ENCODE data around the gene TLE2. TPM values are rescaled to one million over a fixed set of nuclear protein-coding genes. Genes with fewer than 3 reads are reported as not detected.

The TLE2 gene
- under 0.01 and 0.28 TPM in 2 replicates for total RNA-seq (2012; rRNA removed)
- 0.41 and 0.72 TPM in 2 replicates for polyA plus RNA-seq (2012; rRNA removed)
- polyA plus RNA-seq (2012; cell fraction: cytosol; rRNA removed), result 0.42 and 0.45 TPM in 2 replicates
- 3.8 and 3.9 TPM in 2 replicates for polyA plus RNA-seq (2012; cell fraction: nucleus; rRNA removed; ENCODE audit: low replicate concordance)
- percentile 10 among the genes with signal in this experiment for Bru-seq, nascent RNA
- BruChase-seq, experiment 1, labeled RNA remaining after a 6-hour chase, result percentile 22 among the genes with signal in this experiment
- BruChase-seq, experiment 2, labeled RNA remaining after a 2-hour chase, result percentile 19 among the genes with signal in this experiment
- long read RNA-seq, partial matches to known transcripts, result 0 of 1 reads
- long read RNA-seq, other reads (novel, unspliced or antisense), result 1 of 1 reads

DNA sequence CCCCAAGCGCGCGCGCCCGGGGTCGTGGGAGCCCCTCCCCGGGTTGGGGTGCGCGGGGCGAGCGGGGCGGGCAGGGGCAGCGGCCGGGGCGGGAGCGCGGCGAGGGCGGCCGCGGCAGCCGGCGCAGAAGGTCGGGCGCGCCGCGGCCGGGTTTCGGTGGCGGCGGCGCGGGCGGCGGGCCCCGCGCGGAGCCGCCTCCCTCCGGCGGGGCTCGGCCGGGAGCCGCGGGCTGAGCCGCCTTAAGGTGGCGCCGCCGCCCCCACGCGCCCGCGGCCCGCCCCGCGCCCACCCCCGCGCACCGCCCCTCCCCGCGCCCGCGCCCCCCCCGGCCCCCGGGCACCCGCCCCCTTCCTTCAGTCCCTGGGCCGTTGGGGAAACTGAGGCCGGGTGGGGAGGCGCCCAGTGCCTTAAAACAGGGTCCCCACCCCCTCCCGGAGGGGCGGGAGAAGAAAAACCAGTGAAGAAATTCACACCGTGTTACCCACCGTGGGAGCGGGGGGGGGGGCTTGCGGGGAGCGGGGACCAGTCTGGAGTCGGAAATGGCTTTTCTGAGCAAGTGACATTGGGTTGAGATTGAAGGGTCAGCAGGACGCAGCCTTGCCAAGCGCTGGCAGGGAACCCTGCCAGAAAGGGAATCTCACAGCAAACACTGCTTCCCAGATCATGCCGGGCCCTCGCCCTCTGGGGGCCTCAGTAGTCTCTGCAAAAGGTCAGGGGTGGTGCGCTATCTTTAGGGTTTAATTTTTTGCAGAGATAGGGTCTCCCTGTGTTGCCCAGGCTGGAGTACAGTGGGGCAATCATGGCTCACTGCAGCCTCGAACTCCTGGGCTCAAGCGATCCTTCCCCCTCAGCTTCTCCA is at the start of gene TLE2:
TSS of gene TLE2 (minus strand) at position 216 of the 859 bp plus-strand sequence. CDS start 376 bp downstream, outside the sequence.
- WGBS, 2 experiments (ENCODE audit: extremely low coverage in 2 of 2, insufficient read length in 1 of 2), result 1% methylated on average over 18 of the region's 85 CpGs; no CpG with 5 or more reads in 1 of the 2 experiments
- no peak within 1 kb of the TSS for H2BK5ac ChIP-seq (ENCODE audit: low read depth, low read length, poor library complexity, severe bottlenecking)
- in situ Hi-C loops (cut with MboI; ENCODE audit: low sequenced_read_pairs), result no loop called here
- H2AFZ ChIP-seq (replicated peaks; ENCODE audit: low read length, poor library complexity), result no peak within 1 kb of the TSS
- no peak within 1 kb of the TSS for H2BK120ac ChIP-seq (ENCODE audit: low read depth, low read length)
- H2AK5ac ChIP-seq (ENCODE audit: low read depth, low read length), result no peak within 1 kb of the TSS
- peaks cover 60% of the 10 kb centered on the region for H3K27me3 ChIP-seq (ENCODE audit: control insufficient read depth, insufficient read depth, low read length)
- no TSS peak for BruUV-seq (replicated peaks)
- H3K4me1 ChIP-seq (ENCODE audit: control insufficient read depth, insufficient read depth, low read length), result no peaks in the 10 kb centered on the region; the same call in 1 of the 2 replicates
- no peaks in the 10 kb centered on the region for H3K79me1 ChIP-seq (ENCODE audit: low read depth in 1 of 2, low read length in 2 of 2)
- no peaks in the 10 kb centered on the region for H4K20me1 ChIP-seq (ENCODE audit: insufficient read depth, low read length)
- no peak within 1 kb of the TSS for H3K18ac ChIP-seq (ENCODE audit: low read depth, low read length)
- TF ChIP-seq MAZ (IDR thresholded peaks at IDR 0.05; ENCODE audit: borderline replicate concordance, low read depth, low read length) (no peak), POLR2A (IDR thresholded peaks at IDR 0.05; ENCODE audit: low read depth, low read length) (no peak), FOS (IDR thresholded peaks at IDR 0.05; ENCODE audit: low read depth, low read length) (no peak), RCOR1 (IDR thresholded peaks at IDR 0.05; ENCODE audit: insufficient replicate concordance, low read length) (no peak), SMC3 (IDR thresholded peaks at IDR 0.05; ENCODE audit: low read depth, low read length) (no peak), MXI1 (IDR thresholded peaks at IDR 0.05; ENCODE audit: borderline replicate concordance, low read depth, low read length) (no peak), NFE2L2 (IDR thresholded peaks at IDR 0.05; ENCODE audit: low read depth, low read length) (no peak)
- TF ChIP-seq, protein P1, sequence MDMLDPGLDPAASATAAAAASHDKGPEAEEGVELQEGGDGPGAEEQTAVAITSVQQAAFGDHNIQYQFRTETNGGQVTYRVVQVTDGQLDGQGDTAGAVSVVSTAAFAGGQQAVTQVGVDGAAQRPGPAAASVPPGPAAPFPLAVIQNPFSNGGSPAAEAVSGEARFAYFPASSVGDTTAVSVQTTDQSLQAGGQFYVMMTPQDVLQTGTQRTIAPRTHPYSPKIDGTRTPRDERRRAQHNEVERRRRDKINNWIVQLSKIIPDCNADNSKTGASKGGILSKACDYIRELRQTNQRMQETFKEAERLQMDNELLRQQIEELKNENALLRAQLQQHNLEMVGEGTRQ (IDR thresholded peaks at IDR 0.05; ENCODE audit: low read depth, low read length), result no peak
- ChIA-PET POLR2A (ENCODE audit: unreplicated experiment) (no interaction called here), CTCF (no interaction called here)
- peak within 1 kb of the TSS; percentile 50 for H3K4me2 ChIP-seq (ENCODE audit: low read depth, low read length)
- intact Hi-C loops (cut with micrococcal nuclease), result no loop called here
- ATAC-seq (ENCODE audit: low read depth) (peak; percentile 77), DNase-seq (no peak)
- no peak within 1 kb of the TSS for H3K14ac ChIP-seq (replicated peaks; ENCODE audit: low read depth, low read length)
- H4K5ac ChIP-seq (ENCODE audit: low read depth, low read length), result no peak within 1 kb of the TSS
- no peak within 1 kb of the TSS for H2AK9ac ChIP-seq (replicated peaks; ENCODE audit: low read depth, low read length, poor library complexity)
- H3K4me3 ChIP-seq (ENCODE audit: insufficient read depth, low read depth, low read length), result peak within 1 kb of the TSS; percentile 39
- no peak within 1 kb of the TSS for H3K27ac ChIP-seq (ENCODE audit: insufficient read depth, low read length)
- H3K36me3 ChIP-seq (ENCODE audit: control insufficient read depth, insufficient read depth, low read length), result no peaks in the 10 kb centered on the region
- no peak within 1 kb of the TSS for H3K9ac ChIP-seq (ENCODE audit: low read depth, low read length)
- H4K8ac ChIP-seq (ENCODE audit: low read depth in 2 of 2, low read length in 2 of 2), result no peak within 1 kb of the TSS
- dilution Hi-C loops (cut with HindIII; ENCODE audit: low sequenced_read_pairs, unreplicated experiment), result no loop called here
- no peak within 1 kb of the TSS for H2BK15ac ChIP-seq (ENCODE audit: low read depth, low read length)
- H4K91ac ChIP-seq (ENCODE audit: insufficient read depth, low read depth, low read length), result no peak within 1 kb of the TSS
- no peaks in the 10 kb centered on the region for H3K9me3 ChIP-seq (ENCODE audit: control insufficient read depth, insufficient read depth, low read length)
- no peak within 1 kb of the TSS for H3K23ac ChIP-seq (ENCODE audit: low read depth, low read length)
- H3K56ac ChIP-seq (ENCODE audit: extremely low read depth, insufficient read depth, low read length), result no peak within 1 kb of the TSS
- no peak within 1 kb of the TSS for H2BK20ac ChIP-seq (ENCODE audit: low read depth, low read length)
- no peak within 1 kb of the TSS for H3K4ac ChIP-seq (ENCODE audit: low read depth, low read length)
- no peaks in the 10 kb centered on the region for H3K9me1 ChIP-seq (ENCODE audit: insufficient read depth, low read length)
